ENCODE data around the gene RNF133.

Gene RNF133

GRCh38 chr7:122652876-122653275 lies 46.0 kb downstream of the RNF133 start:
- TF ChIP-seq CTCF (IDR thresholded peaks at IDR 0.05; ENCODE audit: control extremely low read depth, extremely low read depth, low read depth, missing control alignments), result no peak
- CTCF ChIA-PET, result interaction anchor here (1.2 to 2.5 kb wide), 4 partner anchors 8 to 16 kb away, joined by 3 to 7 read pairs (median 6); no protein-coding TSS in a partner anchor
- POLR2A ChIA-PET, result no interaction called here
- no peak for DNase-seq (ENCODE audit: extremely low spot score)

- TF ChIP-seq CTCF (IDR thresholded peaks at IDR 0.05; ENCODE audit: control extremely low read depth, extremely low read depth, low read depth, missing control alignments), result no peak
- CTCF ChIA-PET, result interaction anchor here (2.2 kb wide), 1 partner anchor 8 kb away, joined by 6 read pairs; no protein-coding TSS in a partner anchor
- POLR2A ChIA-PET, result no interaction called here
- DNase-seq (ENCODE audit: extremely low spot score), result no peak
Measured at GRCh38 chr7:122651451-122651850, 47.5 kb downstream of the RNF133 start.

Measured in GM10248 (cell line).